Measurements from ENCODE around the gene GXYLT1. TPM values are rescaled to one million over a fixed set of nuclear protein-coding genes. Genes with fewer than 3 reads are reported as not detected.
"Not testable (repeated sequence)": the region's sequence is repeated elsewhere in the genome, so short reads cannot be mapped to it uniquely, and the experiment has no call there.

The GXYLT1 gene
- total RNA-seq, 6 experiments from 2014 or later = 11.2 to 14.1 (median 13.2) TPM

DNA sequence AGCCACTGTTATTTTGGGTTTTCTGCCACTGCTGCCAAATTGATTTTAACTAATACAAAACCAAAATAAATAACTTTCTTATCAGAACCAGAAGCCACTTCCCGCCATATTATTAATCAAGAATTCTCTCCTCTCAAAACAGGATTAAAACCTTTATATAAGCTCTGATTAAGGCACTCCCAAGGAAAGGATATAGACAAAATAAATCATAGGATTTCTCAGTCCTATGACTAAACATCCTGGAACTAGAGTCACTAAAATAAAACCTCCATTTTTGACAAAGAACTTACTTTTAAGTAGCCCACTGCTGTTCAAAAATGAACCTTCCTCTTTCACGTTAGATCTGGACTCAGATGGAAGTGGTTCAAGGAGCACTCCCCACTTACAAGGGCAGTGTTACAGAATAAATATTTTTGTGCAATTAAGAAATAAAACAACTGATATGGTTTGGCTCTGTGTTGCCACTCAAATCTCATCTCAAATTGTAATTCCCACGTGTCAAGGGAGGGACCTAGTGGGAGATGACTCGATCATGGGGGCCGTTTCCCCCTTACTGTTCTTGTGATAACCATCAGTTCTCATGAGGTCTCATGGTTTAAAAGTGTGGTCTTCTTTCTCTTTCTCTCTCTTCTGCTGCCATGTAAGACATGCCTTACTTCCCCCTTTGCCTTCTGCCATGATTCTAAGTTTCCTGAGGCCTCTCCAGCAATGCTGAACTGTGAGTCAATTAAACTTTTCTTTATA, 26.4 kb downstream of the GXYLT1 start:
- peaks cover 29% of the 10 kb centered on the region for H3K4me1 Mint-ChIP-seq (ENCODE audit: low read depth)
- TF ChIP-seq, protein P1, sequence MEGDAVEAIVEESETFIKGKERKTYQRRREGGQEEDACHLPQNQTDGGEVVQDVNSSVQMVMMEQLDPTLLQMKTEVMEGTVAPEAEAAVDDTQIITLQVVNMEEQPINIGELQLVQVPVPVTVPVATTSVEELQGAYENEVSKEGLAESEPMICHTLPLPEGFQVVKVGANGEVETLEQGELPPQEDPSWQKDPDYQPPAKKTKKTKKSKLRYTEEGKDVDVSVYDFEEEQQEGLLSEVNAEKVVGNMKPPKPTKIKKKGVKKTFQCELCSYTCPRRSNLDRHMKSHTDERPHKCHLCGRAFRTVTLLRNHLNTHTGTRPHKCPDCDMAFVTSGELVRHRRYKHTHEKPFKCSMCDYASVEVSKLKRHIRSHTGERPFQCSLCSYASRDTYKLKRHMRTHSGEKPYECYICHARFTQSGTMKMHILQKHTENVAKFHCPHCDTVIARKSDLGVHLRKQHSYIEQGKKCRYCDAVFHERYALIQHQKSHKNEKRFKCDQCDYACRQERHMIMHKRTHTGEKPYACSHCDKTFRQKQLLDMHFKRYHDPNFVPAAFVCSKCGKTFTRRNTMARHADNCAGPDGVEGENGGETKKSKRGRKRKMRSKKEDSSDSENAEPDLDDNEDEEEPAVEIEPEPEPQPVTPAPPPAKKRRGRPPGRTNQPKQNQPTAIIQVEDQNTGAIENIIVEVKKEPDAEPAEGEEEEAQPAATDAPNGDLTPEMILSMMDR (IDR thresholded peaks at IDR 0.05) = no peak
- peak overlapping the region; percentile 79 for H3K27ac Mint-ChIP-seq
- peak overlapping the region; percentile 25 for H3K4me3 Mint-ChIP-seq
- DNase-seq = no peak
- no peaks in the 10 kb centered on the region; the same call in 1 of the 2 replicates for H3K27me3 Mint-ChIP-seq (ENCODE audit: insufficient read depth)
- peaks cover 19% of the 10 kb centered on the region for H3K36me3 Mint-ChIP-seq (ENCODE audit: low read depth)
- peaks cover 7% of the 10 kb centered on the region for H3K9me3 Mint-ChIP-seq

DNA sequence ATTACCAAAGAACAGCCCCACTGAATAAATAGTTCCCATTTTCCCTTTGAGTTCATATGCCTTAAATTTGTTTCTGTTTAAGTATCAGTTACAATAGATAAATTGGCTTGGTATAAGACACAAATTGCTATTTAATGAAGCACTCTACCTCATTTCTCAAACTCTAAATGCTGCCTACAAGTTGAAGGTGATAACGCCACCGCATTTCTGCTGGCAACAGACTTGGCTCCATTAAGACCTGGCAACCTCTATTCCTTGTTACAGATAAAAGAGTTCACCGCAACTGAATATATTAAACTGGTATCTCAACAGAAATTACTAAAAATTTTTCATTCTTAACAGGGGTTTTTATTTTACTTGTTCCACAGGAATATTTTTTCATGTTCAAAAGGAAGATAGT, 35.6 kb downstream of the GXYLT1 start:
- TF ChIP-seq, protein P1 (IDR thresholded peaks at IDR 0.05) = no peak
- no peaks in the 10 kb centered on the region for H3K27me3 Mint-ChIP-seq (ENCODE audit: insufficient read depth)

DNA sequence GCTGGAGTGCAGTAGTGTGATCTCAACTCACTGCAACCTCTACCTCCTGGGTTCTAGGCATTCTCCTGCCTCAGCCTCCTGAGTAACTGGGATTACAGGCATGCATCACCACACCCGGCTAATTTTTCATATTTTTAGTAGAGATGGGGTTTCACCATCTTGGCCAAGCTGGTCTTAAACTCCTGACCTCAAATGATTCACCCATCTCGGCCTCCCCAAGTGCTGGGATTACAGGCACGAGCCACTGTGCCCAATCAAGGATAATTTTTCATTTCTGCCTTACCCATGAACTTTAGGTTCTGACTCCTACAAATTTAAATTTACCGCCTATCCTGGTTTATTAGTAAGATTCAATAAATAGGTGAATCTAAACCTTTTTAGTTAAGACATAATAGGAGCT, 37.9 kb downstream of the GXYLT1 start:
- H3K4me3 Mint-ChIP-seq; H3K27ac Mint-ChIP-seq; H3K27me3 Mint-ChIP-seq (ENCODE audit: insufficient read depth); H3K9me3 Mint-ChIP-seq; DNase-seq: not testable (repeated sequence)
- Mint-ChIP-seq H3K36me3 (ENCODE audit: low read depth) (peaks cover 12% of the 10 kb centered on the region), H3K4me1 (ENCODE audit: low read depth) (peaks cover 10% of the 10 kb centered on the region; the same call in 1 of the 2 replicates)

More for the DNA sequence above, 35.6 kb downstream of the GXYLT1 start:
- peaks cover 10% of the 10 kb centered on the region; the same call in 1 of the 2 replicates for H3K4me1 Mint-ChIP-seq (ENCODE audit: low read depth)
- no peak overlapping the region for H3K27ac Mint-ChIP-seq
- H3K4me3 Mint-ChIP-seq = no peak overlapping the region
- peaks cover 31% of the 10 kb centered on the region for H3K36me3 Mint-ChIP-seq (ENCODE audit: low read depth)
- peaks cover 14% of the 10 kb centered on the region for H3K9me3 Mint-ChIP-seq
- no peak for DNase-seq

DNA sequence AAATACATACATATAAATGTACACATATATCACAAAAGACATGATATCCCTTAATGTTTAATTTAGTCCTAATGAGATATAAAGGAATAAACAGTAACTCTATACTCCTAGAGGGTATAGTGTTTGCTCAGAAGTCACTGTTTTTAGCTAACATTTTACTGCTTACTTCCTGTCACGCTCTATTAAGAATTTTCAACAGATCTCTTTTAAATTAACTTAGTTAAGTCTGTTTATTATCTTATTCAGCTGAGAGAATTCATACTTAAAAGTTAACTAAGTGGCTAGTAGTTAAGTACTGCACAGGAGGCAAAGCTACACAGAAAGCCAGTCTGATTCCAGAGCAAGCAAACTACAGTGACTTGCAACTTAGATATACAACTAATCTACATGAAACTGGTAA, 39.9 kb downstream of the GXYLT1 start:
- no peak overlapping the region for H3K27ac Mint-ChIP-seq
- no peak for DNase-seq
- no peaks in the 10 kb centered on the region for H3K27me3 Mint-ChIP-seq (ENCODE audit: insufficient read depth)
- H3K36me3 Mint-ChIP-seq (ENCODE audit: low read depth) = no peaks in the 10 kb centered on the region
- no peak overlapping the region for H3K4me3 Mint-ChIP-seq
- no peaks in the 10 kb centered on the region for H3K9me3 Mint-ChIP-seq
- peaks cover 10% of the 10 kb centered on the region; the same call in 1 of the 2 replicates for H3K4me1 Mint-ChIP-seq (ENCODE audit: low read depth)
- TF ChIP-seq, protein P1 (IDR thresholded peaks at IDR 0.05) = no peak

DNA sequence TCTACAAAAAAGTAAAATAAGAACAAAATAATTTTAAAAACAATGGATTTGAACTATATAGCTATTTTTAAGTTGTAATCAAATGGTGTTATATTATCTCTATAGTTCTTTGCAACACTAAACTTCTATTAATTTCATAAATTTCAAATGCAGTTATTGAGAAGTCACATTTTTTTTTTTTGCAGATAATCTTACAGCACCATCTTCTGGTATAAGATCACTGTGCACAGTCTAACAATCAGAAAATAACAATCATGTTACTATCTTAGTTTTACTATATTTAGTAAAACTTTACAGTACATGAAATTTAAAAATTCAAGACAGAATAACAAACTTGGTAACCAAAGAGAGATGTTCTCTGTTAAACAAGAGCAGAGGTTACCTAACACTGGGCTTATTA, 40.6 kb downstream of the GXYLT1 start:
- H3K27me3 Mint-ChIP-seq (ENCODE audit: insufficient read depth) = no peaks in the 10 kb centered on the region
- no peak for DNase-seq
- TF ChIP-seq, protein P1 (IDR thresholded peaks at IDR 0.05) = peak; percentile 73

DNA sequence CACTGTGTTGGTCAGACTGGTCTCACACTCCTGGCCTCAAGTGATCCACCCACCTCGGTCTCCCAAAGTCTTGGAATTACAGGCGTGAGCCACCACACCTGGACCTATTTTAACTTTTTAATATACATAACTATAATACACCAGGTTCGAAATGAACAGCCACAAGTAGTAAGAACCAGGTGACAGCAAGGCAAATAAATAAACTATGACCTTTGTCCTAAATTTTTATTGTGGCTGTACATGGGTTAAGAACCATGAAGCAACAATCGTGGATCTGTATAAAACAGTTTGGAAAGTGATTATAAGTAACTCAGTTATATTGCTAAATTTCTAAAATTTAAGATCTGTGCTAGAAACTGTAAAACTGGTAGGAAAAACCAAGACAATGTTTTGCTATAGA, 41.5 kb downstream of the GXYLT1 start:
- no peak for DNase-seq
- Mint-ChIP-seq H3K4me1 (ENCODE audit: low read depth) (peaks cover 11% of the 10 kb centered on the region), H3K4me3 (no peak overlapping the region), H3K9me3 (no peaks in the 10 kb centered on the region), H3K36me3 (ENCODE audit: low read depth) (no peaks in the 10 kb centered on the region), H3K27ac (no peak overlapping the region), H3K27me3 (ENCODE audit: insufficient read depth) (no peaks in the 10 kb centered on the region)
- TF ChIP-seq, protein P1 (IDR thresholded peaks at IDR 0.05) = no peak

More for the DNA sequence above, 40.6 kb downstream of the GXYLT1 start:
- Mint-ChIP-seq H3K4me3 (no peak overlapping the region), H3K9me3 (no peaks in the 10 kb centered on the region), H3K36me3 (ENCODE audit: low read depth) (no peaks in the 10 kb centered on the region), H3K27ac (no peak overlapping the region), H3K4me1 (ENCODE audit: low read depth) (peaks cover 10% of the 10 kb centered on the region; the same call in 1 of the 2 replicates)
